Right lobe of liver (tissue), 6 donors: ENCODE measurements around the gene TAS2R60. TPM values are rescaled to one million over a fixed set of nuclear protein-coding genes. Genes with fewer than 3 reads are reported as not detected.

Experiments
- ATAC-seq, 4 donors: fragments of 200-7000 bp; cut with Tn5 transposase; one replicate each; pipeline ENCODE4 v1.9.1; 2020; ENCODE audit warnings: mild to moderate bottlenecking in 4 of 4, moderate library complexity in 4 of 4
- DNase-seq, 3 donors: peaks; one replicate each; pipeline ENCODE4 v3.0.0-alpha.2; 2020
- H3K27ac ChIP-seq, 3 donors: fragments of 200-600 bp; one replicate each; pipeline ENCODE4 v1.8.0; 2022
- H3K27me3 ChIP-seq, 2 donors: fragments of 200-600 bp; one replicate each; pipeline ENCODE4 v1.8.0; 2022
- H3K36me3 ChIP-seq, 4 donors: fragments of 200-600 bp; sonication (generic) in 1 of 4; one replicate each; pipeline versions ENCODE4 v1.5.1 to v1.8.0; 2017 to 2022; ENCODE audit warnings: control low read depth in 1 of 4
- H3K4me1 ChIP-seq, 4 donors: fragments of 200-600 bp; sonication (generic) in 1 of 4; one replicate each; pipeline versions ENCODE4 v1.5.1 to v1.8.0; 2017 to 2022; ENCODE audit warnings: control low read depth in 1 of 4
- H3K4me3 ChIP-seq, 3 donors: fragments of 200-600 bp; one replicate each; pipeline ENCODE4 v1.8.0; 2022
- H3K9me3 ChIP-seq, 4 donors: fragments of 200-600 bp; sonication (generic) in 1 of 4; one replicate each; pipeline versions ENCODE4 v1.5.1 to v1.8.0; 2017 to 2022; ENCODE audit warnings: control low read depth in 1 of 4
- POLR2A ChIP-seq: fragments of 450-650 bp; IDR thresholded peaks from one replicate; pipeline ENCODE4 v1.6.1; 2017; ENCODE audit warnings: antibody characterized with exemption, mild to moderate bottlenecking
- WGBS: methylation state at CpG from one replicate; pipeline ENCODE4 v1.1.6; 2018; ENCODE audit warnings: low coverage, low lambda C conversion rate; ENCODE audit not compliant: insufficient coverage; ENCODE audit errors: missing lambda C conversion rate; 5-methylcytosine and 5-hydroxymethylcytosine counted together
- intact Hi-C, 2 donors: fragments of 100-400 bp; cut with DNase I; formaldehyde crosslinking; loops; one replicate each; pipeline versions ENCODE4 v1.11.2 to v1.14.1; 2022
- total RNA-seq, 6 experiments: library from RNA; depleted of rRNA in 2 of 6; stranded (reverse); fragments of >200 nt in 2 of 6; fragmentation: NEBNext Ultra II Directional in 3 of 6; extraction: Animal tissue kit (Norgen Biotek cat#: 25700) in 3 of 6; gene quantifications; one replicate each; pipeline versions ENCODE4 v1.1.0 to v1.2.4, GENCODE V29; 2016 to 2023
- TF ChIP-seq, protein P1 (sequence below), 4 donors: fragments of 200-600 bp in 3 of 4; fragments of 450-650 bp in 1 of 4; IDR thresholded peaks; one replicate each; pipeline versions ENCODE4 v1.5.1 to v1.8.0; 2016 to 2022; ENCODE audit warnings: antibody characterized with exemption in 4 of 4, mild to moderate bottlenecking in 2 of 4
- donor health status: DM: no; HTN: yes; CAD: no.
- donor health status: DM: no; HTN: no; CAD: no.
- donor health status: DM: no; HTN: no; CAD: no.
- donor health status: DM: no; HTN: yes; CAD: no.
- donor health status: DM: no; HTN: yes; CAD: no.

Gene TAS2R60
- total RNA-seq, 6 experiments from 2014 or later: 0.35 TPM; not detected in 5

DNA sequence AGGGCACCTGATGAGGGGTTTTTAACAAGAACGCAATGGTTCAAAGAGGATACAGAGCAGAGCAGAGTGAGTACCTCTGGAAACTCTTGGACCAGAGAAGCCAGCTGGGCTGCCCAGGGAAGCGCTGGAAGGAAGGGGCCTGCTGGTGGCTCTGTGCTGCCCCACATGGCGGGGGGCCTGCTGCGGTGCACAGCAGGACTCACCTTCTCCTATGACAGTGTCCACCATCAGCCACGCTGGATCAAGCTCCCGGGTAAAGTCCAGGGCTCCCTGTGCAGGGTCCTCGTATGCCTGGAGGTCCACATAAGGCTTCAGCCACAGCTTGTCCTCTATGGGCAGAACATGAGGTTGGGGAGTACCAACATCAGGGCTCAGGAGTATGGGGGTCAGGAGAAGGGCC is 47.1 kb upstream of the TAS2R60 start:
- TF ChIP-seq POLR2A: no peak
- TF ChIP-seq, protein P1, sequence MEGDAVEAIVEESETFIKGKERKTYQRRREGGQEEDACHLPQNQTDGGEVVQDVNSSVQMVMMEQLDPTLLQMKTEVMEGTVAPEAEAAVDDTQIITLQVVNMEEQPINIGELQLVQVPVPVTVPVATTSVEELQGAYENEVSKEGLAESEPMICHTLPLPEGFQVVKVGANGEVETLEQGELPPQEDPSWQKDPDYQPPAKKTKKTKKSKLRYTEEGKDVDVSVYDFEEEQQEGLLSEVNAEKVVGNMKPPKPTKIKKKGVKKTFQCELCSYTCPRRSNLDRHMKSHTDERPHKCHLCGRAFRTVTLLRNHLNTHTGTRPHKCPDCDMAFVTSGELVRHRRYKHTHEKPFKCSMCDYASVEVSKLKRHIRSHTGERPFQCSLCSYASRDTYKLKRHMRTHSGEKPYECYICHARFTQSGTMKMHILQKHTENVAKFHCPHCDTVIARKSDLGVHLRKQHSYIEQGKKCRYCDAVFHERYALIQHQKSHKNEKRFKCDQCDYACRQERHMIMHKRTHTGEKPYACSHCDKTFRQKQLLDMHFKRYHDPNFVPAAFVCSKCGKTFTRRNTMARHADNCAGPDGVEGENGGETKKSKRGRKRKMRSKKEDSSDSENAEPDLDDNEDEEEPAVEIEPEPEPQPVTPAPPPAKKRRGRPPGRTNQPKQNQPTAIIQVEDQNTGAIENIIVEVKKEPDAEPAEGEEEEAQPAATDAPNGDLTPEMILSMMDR (IDR thresholded peaks at IDR 0.05): no peak

DNA sequence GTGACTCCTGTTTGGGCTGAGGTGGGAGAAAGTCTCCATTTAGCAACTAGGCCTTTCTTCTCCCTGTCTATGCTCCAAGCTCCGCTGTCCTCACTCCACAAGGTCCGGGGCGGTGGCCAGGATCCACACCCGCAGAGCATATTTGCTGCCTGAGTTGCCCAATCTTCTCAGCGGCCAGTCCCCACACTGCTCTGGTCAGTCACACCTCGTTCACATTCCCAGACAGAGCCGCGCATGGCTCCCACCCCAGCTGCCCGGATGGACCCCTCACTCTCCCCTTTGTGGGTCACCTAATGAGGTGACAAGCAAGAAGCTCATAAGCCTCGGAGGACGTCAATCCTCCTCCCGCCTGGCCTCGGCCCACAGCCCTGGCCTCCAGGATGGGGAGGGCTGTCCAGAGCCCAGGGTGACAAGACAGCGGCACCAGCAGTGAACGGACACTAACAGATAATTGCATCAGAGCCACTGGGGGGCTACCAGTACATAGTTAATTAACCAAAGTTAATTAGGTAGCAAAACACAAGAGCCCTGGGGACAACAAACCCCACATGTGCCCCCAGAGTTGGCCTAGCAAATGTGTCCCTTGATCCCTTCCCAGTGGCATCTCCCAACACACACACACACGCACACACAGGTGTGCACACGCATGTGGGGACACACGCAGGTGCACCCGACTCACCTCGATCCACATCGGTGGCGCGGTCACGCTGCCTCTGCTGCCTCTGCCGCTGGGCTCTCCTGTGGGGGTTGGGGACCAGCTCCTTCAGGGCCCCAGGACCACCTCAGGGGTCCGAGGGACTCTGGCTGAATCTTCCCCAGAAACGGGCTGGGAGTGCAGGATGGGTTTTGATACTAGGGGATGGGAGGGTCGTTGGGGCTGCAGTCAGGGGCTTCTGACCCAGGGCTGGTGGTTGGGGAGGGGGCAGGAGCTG is 46.4 kb upstream of the TAS2R60 start:
- H3K9me3 ChIP-seq: no peaks in the 10 kb centered on the region
- H3K4me1 ChIP-seq: peaks cover 0 to 57% (median 29%) of the 10 kb centered on the region in 4 donors
- DNase-seq: peak; percentile 80 to 90 (median 88)
- 59% methylated on average over 11 of the region's 28 CpGs for WGBS
- intact Hi-C loops: no loop called here
- peak overlapping the region in 2 of 3 donors; percentile 11 to 65 for H3K27ac ChIP-seq
- no peaks in the 10 kb centered on the region for H3K27me3 ChIP-seq
- H3K4me3 ChIP-seq: no peak overlapping the region
- TF ChIP-seq POLR2A: no peak
- TF ChIP-seq, protein P1 (IDR thresholded peaks at IDR 0.05): no peak
- no peaks in the 10 kb centered on the region for H3K36me3 ChIP-seq
- peak; percentile 72 to 78 (median 74) for ATAC-seq

More for the DNA sequence above, 47.1 kb upstream of the TAS2R60 start:
- peak in 1 of 4 donors; percentile 2 for ATAC-seq
- 45% methylated on average over 6 of the region's 7 CpGs for WGBS
- DNase-seq: peak in 1 of 3 donors; percentile 31
- Histone ChIP-seq H3K27me3 (no peaks in the 10 kb centered on the region), H3K4me3 (no peak overlapping the region), H3K4me1 (peaks cover 0 to 59% (median 33%) of the 10 kb centered on the region in 4 donors), H3K27ac (peak overlapping the region in 1 of 3 donors; percentile 65), H3K36me3 (peaks cover 0 to 3% (median 1%) of the 10 kb centered on the region in 4 donors), H3K9me3 (no peaks in the 10 kb centered on the region)
- intact Hi-C loops: no loop called here

DNA sequence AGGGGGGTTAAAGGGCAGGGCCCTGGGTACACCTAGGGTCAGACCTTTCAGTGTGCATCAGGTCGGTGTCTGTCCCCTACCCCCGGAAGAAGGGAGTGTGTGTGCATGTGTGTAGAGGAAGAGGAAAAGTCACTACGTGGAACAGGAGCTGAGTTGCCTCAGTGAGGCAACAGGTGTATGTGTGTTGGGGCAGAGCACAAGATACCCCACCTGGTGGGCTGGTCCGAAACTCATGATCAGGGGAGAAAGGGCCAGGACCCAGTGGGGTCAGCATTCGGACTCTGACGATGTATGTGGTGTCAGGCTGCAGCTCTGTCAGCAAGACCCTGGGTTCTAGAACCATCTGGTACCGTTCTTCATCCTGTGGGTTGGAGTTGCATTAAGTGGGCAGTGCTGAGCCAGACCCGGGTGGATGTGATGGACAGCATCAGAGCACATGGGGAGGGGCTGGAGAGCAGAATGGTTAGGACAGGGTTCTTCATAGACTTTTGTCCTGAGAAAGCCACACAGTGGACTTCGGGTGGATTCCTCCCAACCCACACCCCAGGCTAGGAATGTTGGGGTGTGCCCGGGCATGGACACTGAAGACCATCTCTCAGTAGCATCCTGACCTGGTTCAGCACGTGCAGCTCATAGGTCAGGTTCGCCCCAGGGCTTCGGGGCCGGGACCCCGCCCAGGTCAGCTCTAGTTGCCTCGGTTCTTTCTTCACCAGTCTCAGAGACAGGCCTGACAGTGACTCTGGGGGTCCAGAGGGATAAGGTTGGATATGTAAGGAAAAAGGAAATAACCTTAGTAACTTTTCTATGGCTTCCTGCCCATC is 45.3 kb upstream of the TAS2R60 start:
- intact Hi-C loops: no loop called here
- H3K9me3 ChIP-seq: no peaks in the 10 kb centered on the region
- H3K27me3 ChIP-seq: no peaks in the 10 kb centered on the region
- no peak overlapping the region for H3K27ac ChIP-seq
- ATAC-seq (no peak), DNase-seq (no peak)
- 72% methylated on average over 5 of the region's 16 CpGs for WGBS
- peaks cover 0 to 57% (median 28%) of the 10 kb centered on the region in 4 donors for H3K4me1 ChIP-seq
- H3K4me3 ChIP-seq: no peak overlapping the region
- H3K36me3 ChIP-seq: no peaks in the 10 kb centered on the region
- TF ChIP-seq, protein P1 (IDR thresholded peaks at IDR 0.05): no peak
- no peak for TF ChIP-seq POLR2A

DNA sequence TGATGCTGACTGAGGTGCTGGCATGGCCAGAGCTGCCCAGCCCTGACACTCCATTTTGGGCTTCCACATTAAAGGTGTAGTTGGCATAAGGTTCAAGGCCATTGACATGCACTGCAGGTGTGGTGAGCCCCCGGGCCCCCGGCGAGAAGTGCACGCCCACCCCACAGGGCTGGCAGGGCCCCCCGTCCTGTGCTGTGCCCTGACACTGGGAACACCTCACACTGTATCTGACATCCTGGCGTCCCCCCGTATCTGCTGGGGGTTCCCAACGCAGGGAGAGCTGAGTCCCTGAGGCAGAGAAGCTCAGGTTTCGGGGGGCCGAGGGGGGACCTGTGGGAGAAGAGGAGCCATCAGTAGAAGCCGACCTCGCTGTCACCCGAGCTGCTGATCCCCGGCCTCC is 44.6 kb upstream of the TAS2R60 start:
- intact Hi-C loops: no loop called here
- Histone ChIP-seq H3K27ac (no peak overlapping the region), H3K27me3 (no peaks in the 10 kb centered on the region), H3K9me3 (no peaks in the 10 kb centered on the region), H3K36me3 (no peaks in the 10 kb centered on the region), H3K4me1 (peaks cover 0 to 54% (median 26%) of the 10 kb centered on the region in 4 donors), H3K4me3 (no peak overlapping the region)
- no peak for DNase-seq
- no peak for ATAC-seq
- no CpG with 5 or more reads among the region's 14 CpGs for WGBS
- no peak for TF ChIP-seq POLR2A
- TF ChIP-seq, protein P1 (IDR thresholded peaks at IDR 0.05): no peak
